H1 (cell line): ENCODE results near the gene SLC12A5. TPM values are rescaled to one million over a fixed set of nuclear protein-coding genes. Genes with fewer than 3 reads are reported as not detected.

Experiments
- BRCA1 ChIP-seq: IDR thresholded peaks from 2 replicates; pipeline ENCODE4 v1.6.1; 2012; ENCODE audit warnings: low read depth, low read length, improper control_type of control experiment
- CBX8 ChIP-seq: fragments of 300-800, 300-1000 bp; sonication (generic); IDR thresholded peaks from 2 replicates; pipeline ENCODE4 v1.7.1; 2016; ENCODE audit warnings: low read depth, low read length, borderline replicate concordance
- CEBPB ChIP-seq: IDR thresholded peaks from 2 replicates; pipeline ENCODE4 v1.6.1; 2012; ENCODE audit warnings: low read depth, low read length
- CHD1 ChIP-seq: IDR thresholded peaks from 2 replicates; pipeline ENCODE4 v1.6.1; 2012; ENCODE audit warnings: low read depth, low read length, improper control_type of control experiment
- CREB1 ChIP-seq: IDR thresholded peaks from 2 replicates; pipeline ENCODE4 v1.6.1; 2012; ENCODE audit warnings: inconsistent platforms
- EGR1 ChIP-seq: IDR thresholded peaks from 2 replicates; pipeline ENCODE4 v1.6.1; 2011; ENCODE audit warnings: low read depth, low read length, borderline replicate concordance
- EP300 ChIP-seq, 2 experiments: IDR thresholded peaks; 1 replicate in 1 of 2; 2 replicates in 1 of 2; pipeline ENCODE4 v1.6.1; 2011 to 2012; ENCODE audit warnings: low read depth in 2 of 2, low read length in 2 of 2, mild to moderate bottlenecking in 2 of 2, borderline replicate concordance in 1 of 2, inconsistent platforms in 1 of 2, moderate library complexity in 1 of 2
- EZH2 ChIP-seq: fragments of 200-600 bp; sonication (generic); IDR thresholded peaks from 2 replicates; pipeline ENCODE4 v1.7.1; 2012; ENCODE audit warnings: low read depth, mild to moderate bottlenecking, moderate library complexity, low read length, inconsistent platforms; ENCODE audit not compliant: severe bottlenecking
- FOSL1 ChIP-seq: IDR thresholded peaks from 2 replicates; pipeline ENCODE4 v1.6.1; 2011; ENCODE audit warnings: mild to moderate bottlenecking, low read depth, low read length, moderate library complexity; ENCODE audit not compliant: insufficient read depth
- HDAC6 ChIP-seq: IDR thresholded peaks from one replicate; pipeline ENCODE4 v1.7.1; 2012; ENCODE audit warnings: low read depth, mild to moderate bottlenecking, inconsistent platforms, low read length, moderate library complexity
- JUND ChIP-seq: IDR thresholded peaks from 2 replicates; pipeline ENCODE4 v1.6.1; 2011; ENCODE audit warnings: mild to moderate bottlenecking, improper control_type of control experiment, low read length
- KDM1A ChIP-seq: fragments of 200-600, 300-600 bp; sonication (generic); IDR thresholded peaks from 2 replicates; pipeline ENCODE4 v1.7.1; 2016; ENCODE audit warnings: mild to moderate bottlenecking, low read length, borderline replicate concordance
- KDM4A ChIP-seq: IDR thresholded peaks from one replicate; pipeline ENCODE4 v1.7.1; 2012; ENCODE audit warnings: low read depth, mild to moderate bottlenecking, moderate library complexity, low read length, inconsistent platforms; ENCODE audit not compliant: severe bottlenecking
- MAFK ChIP-seq: IDR thresholded peaks from 2 replicates; pipeline ENCODE4 v1.6.1; 2012; ENCODE audit warnings: low read depth, mild to moderate bottlenecking, improper control_type of control experiment, low read length
- RFX5 ChIP-seq: IDR thresholded peaks from 2 replicates; pipeline ENCODE4 v1.6.1; 2011; ENCODE audit warnings: low read depth, low read length, improper control_type of control experiment, borderline replicate concordance
- SUZ12 ChIP-seq: fragments of 200-600 bp; sonication (generic); IDR thresholded peaks from 2 replicates; pipeline ENCODE4 v1.6.1; 2012; ENCODE audit warnings: mild to moderate bottlenecking, inconsistent platforms, low read length, moderate library complexity, mixed read lengths
- polyA plus RNA-seq, 7 experiments: library from polyadenylated mRNA; depleted of rRNA in 3 of 7; stranded (reverse) in 5 of 7; unstranded in 2 of 7; fragments of >200 nt in 5 of 7; fragments of 200-250 nt in 2 of 7; gene quantifications; 1 replicate in 5 of 7; 2 replicates in 1 of 7; 4 replicates in 1 of 7; pipeline versions ENCODE4 v1.2.1 to v1.2.3, GENCODE V29; 2011 to 2013; ENCODE audit warnings: missing spikeins in 2 of 7, mixed read lengths in 2 of 7
- total RNA-seq: library from RNA; stranded (reverse); fragmentation: NEBNext Ultra II Directional; extraction: Animal tissue kit (Norgen Biotek cat#: 25700); gene quantifications from 2 replicates; pipeline ENCODE4 v1.2.1, GENCODE V29; 2021
- TF ChIP-seq, protein P1 (sequence below): IDR thresholded peaks from 2 replicates; pipeline ENCODE4 v1.6.1; 2012; ENCODE audit warnings: inconsistent platforms
- TF ChIP-seq, protein P2 (sequence below), 3 experiments: IDR thresholded peaks; 1 replicate in 2 of 3; 2 replicates in 1 of 3; pipeline versions ENCODE4 v1.5.1 to v1.6.1; 2011; ENCODE audit warnings: low read length in 3 of 3, mild to moderate bottlenecking in 3 of 3, inconsistent platforms in 2 of 3, low read depth in 1 of 3, moderate library complexity in 1 of 3; ENCODE audit not compliant: insufficient read depth in 1 of 3; ENCODE audit errors: control extremely low read depth in 1 of 3
- TF ChIP-seq, protein P3 (sequence below): IDR thresholded peaks from 2 replicates; pipeline ENCODE4 v1.6.1; 2012; ENCODE audit warnings: low read length, inconsistent platforms

The SLC12A5 gene
- total and polyA plus RNA-seq, 2 of the 8 experiments (the other 6 are each of a cell fraction or from before 2014, with no cell fraction given): 1.9 to 7.3 TPM

DNA sequence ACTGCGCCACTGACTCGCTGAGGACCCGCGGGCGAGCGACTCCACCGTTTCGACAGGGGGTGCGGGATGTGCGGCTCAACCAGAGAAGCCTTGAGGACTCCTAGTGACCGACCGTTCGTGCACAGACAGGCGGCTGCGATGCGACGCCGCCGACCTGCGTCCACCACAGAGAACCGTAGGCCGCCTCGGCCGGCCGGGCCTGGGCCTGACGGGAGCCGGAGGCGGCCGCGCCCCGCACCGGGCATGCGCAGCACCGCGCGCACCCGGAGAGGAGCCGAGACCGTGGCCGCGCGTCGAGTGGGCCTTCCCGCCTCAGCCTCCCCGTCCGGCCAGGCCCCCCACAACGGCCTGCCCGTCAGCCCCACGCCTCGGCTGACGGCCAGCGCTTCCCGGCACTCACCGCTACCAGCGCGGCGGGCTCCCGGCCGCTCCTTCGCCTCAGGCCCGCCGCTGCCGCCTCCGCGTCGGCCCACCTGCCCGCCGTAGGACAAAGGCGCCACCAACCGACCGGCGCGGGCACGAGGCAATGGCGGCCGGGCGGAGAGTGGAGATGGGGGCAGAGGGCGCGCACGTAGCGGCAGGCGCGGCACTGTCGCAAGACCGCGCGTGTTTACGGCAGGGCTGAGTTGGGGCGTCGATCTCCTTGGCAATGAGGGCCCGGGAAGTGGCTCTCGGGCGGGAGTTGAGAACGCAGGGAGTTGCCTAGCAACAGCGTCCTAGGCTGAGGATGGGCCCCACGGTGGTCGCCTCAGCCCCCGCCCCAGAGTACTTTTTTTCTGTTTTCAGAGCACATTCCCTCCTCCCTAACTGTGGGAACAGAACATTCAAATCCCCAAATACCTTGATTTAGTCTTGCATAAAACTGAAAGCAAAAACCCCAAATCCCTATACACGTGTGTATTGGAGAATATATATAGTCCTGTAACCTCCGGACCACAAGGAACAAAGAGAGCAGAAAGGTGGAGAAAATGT lies 60.7 kb downstream of the SLC12A5 start, which contains the start of gene NCOA5 (continued):
- TF ChIP-seq EZH2: no peak
- no peak for TF ChIP-seq CHD1
- peak; percentile 83 for TF ChIP-seq CREB1
- TF ChIP-seq KDM1A: no peak
- peak; percentile 56; the same call in 1 of the 2 replicates for TF ChIP-seq EGR1
- TF ChIP-seq, protein P1, sequence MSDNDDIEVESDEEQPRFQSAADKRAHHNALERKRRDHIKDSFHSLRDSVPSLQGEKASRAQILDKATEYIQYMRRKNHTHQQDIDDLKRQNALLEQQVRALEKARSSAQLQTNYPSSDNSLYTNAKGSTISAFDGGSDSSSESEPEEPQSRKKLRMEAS: peak; percentile 98
- no peak for TF ChIP-seq CBX8
- TF ChIP-seq BRCA1: no peak
- peak; percentile 50; the same call in 1 of the 2 replicates for TF ChIP-seq CEBPB
- no peak for TF ChIP-seq SUZ12
- TF ChIP-seq JUND: no peak
- no peak for TF ChIP-seq HDAC6
- TF ChIP-seq, protein P2, sequence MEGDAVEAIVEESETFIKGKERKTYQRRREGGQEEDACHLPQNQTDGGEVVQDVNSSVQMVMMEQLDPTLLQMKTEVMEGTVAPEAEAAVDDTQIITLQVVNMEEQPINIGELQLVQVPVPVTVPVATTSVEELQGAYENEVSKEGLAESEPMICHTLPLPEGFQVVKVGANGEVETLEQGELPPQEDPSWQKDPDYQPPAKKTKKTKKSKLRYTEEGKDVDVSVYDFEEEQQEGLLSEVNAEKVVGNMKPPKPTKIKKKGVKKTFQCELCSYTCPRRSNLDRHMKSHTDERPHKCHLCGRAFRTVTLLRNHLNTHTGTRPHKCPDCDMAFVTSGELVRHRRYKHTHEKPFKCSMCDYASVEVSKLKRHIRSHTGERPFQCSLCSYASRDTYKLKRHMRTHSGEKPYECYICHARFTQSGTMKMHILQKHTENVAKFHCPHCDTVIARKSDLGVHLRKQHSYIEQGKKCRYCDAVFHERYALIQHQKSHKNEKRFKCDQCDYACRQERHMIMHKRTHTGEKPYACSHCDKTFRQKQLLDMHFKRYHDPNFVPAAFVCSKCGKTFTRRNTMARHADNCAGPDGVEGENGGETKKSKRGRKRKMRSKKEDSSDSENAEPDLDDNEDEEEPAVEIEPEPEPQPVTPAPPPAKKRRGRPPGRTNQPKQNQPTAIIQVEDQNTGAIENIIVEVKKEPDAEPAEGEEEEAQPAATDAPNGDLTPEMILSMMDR (IDR thresholded peaks at IDR 0.05; ENCODE audit: control extremely low read depth in 1 of 3, insufficient read depth in 1 of 3, low read depth in 1 of 3, low read length in 3 of 3): peak; percentile 7 to 29 (median 11); a peak in 3 of 4 replicates
- TF ChIP-seq EP300 (IDR thresholded peaks at IDR 0.05; ENCODE audit: borderline replicate concordance in 1 of 2, low read depth in 2 of 2, low read length in 2 of 2): no peak
- TF ChIP-seq, protein P3, sequence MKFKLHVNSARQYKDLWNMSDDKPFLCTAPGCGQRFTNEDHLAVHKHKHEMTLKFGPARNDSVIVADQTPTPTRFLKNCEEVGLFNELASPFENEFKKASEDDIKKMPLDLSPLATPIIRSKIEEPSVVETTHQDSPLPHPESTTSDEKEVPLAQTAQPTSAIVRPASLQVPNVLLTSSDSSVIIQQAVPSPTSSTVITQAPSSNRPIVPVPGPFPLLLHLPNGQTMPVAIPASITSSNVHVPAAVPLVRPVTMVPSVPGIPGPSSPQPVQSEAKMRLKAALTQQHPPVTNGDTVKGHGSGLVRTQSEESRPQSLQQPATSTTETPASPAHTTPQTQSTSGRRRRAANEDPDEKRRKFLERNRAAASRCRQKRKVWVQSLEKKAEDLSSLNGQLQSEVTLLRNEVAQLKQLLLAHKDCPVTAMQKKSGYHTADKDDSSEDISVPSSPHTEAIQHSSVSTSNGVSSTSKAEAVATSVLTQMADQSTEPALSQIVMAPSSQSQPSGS: no peak
- TF ChIP-seq RFX5: no peak
- TF ChIP-seq FOSL1: no peak
- TF ChIP-seq KDM4A: peak; percentile 54
- TF ChIP-seq MAFK: no peak
